GM12878 (cell line): Measurements from ENCODE around the gene SNRNP200. TPM values are rescaled to one million over a fixed set of nuclear protein-coding genes. Genes with fewer than 3 reads are reported as not detected.

ENCODE experiments used
- ATAC-seq: fragments of 200-7000 bp; cut with Tn5 transposase; 3 replicates; pipeline ENCODE4 v1.9.1; 2020; ENCODE audit warnings: mild to moderate bottlenecking, moderate library complexity
- BruUV-seq: library from RNA; stranded (reverse); fragments of 400-500 nt; replicated peaks from 2 replicates; lab custom pipeline; 2021; lab: Mats Ljungman, UMichigan
- CTCF ChIA-PET: fragments of 300-600 bp; sonication (Branson Sonifier 250); formaldehyde crosslinking; extraction: SDS; loops from one replicate; lab custom pipeline; 2021; ENCODE audit warnings: inconsistent platforms; lab: Yijun Ruan, JAX
- POLR2A ChIA-PET: fragments of 350-600 bp; formaldehyde crosslinking; extraction: SDS; loops from one replicate; lab custom pipeline; 2021; ENCODE audit warnings: inconsistent platforms; lab: Charles Lee
- RAD21 ChIA-PET: fragments of 300-600 bp; sonication (Branson Sonifier 250); formaldehyde crosslinking; loops from one replicate; lab custom pipeline; 2023; ENCODE audit warnings: antibody characterized with exemption; ENCODE audit not compliant: unreplicated experiment; lab: Charles Lee
- SMC1A ChIA-PET: fragments of 300-600 bp; sonication (Branson Sonifier 250); formaldehyde crosslinking; loops from one replicate; lab custom pipeline; 2023; ENCODE audit not compliant: unreplicated experiment, uncharacterized antibody; lab: Charles Lee
- DNase-seq: peaks from one replicate; pipeline ENCODE4 v3.0.0-alpha.2; 2011; ENCODE audit warnings: low read depth, low spot score
- FAIRE-seq: peaks from 3 replicates; lab custom pipeline; 2011; peaks lifted over from hg19 to GRCh38; lab: Jason Lieb, UNC
- H2AFZ ChIP-seq: 2 replicates; pipeline ENCODE4 v1.6.0; 2011; ENCODE audit warnings: low read depth, low read length, control low read depth; ENCODE audit not compliant: control insufficient read depth
- H3K27ac ChIP-seq: 2 replicates; pipeline ENCODE4 v1.5.1; 2011; ENCODE audit warnings: control low read depth; ENCODE audit not compliant: control insufficient read depth, insufficient read depth
- H3K27me3 ChIP-seq, 2 experiments: replicated peaks in 1 of 2; 2 replicates each; pipeline versions ENCODE4 v1.6.0 to v1.6.1; 2011; ENCODE audit warnings: low read length in 1 of 2; ENCODE audit not compliant: control insufficient read depth in 2 of 2, insufficient read depth in 2 of 2
- H3K36me3 ChIP-seq, 2 experiments: 2 replicates each; pipeline ENCODE4 v1.5.1; 2011; ENCODE audit warnings: low read length in 1 of 2; ENCODE audit not compliant: control insufficient read depth in 2 of 2, insufficient read depth in 2 of 2
- H3K4me1 ChIP-seq: 2 replicates; pipeline ENCODE4 v1.6.1; 2011; ENCODE audit warnings: mild to moderate bottlenecking, low read length, moderate library complexity, mixed read lengths; ENCODE audit not compliant: control insufficient read depth, insufficient read depth
- H3K4me2 ChIP-seq: 2 replicates; pipeline ENCODE4 v1.6.0; 2011; ENCODE audit warnings: control low read depth; ENCODE audit not compliant: control insufficient read depth, insufficient read depth
- H3K4me3 ChIP-seq: fragments of 200-600 bp; sonication (generic); 2 replicates; pipeline ENCODE4 v1.5.1; 2016
- H3K79me2 ChIP-seq: 2 replicates; pipeline ENCODE4 v1.6.0; 2011; ENCODE audit warnings: low read length; ENCODE audit not compliant: control insufficient read depth, insufficient read depth
- H3K9ac ChIP-seq: 2 replicates; pipeline ENCODE4 v1.8.0; 2011; ENCODE audit warnings: low read length, control low read depth, mixed read lengths; ENCODE audit not compliant: control insufficient read depth, insufficient read depth
- H3K9me3 ChIP-seq: replicated peaks from 3 replicates; pipeline ENCODE4 v1.5.1; 2011; ENCODE audit warnings: mild to moderate bottlenecking, low read length; ENCODE audit not compliant: control insufficient read depth, insufficient read depth
- H4K20me1 ChIP-seq: 2 replicates; pipeline ENCODE4 v1.6.0; 2011; ENCODE audit not compliant: control insufficient read depth, insufficient read depth
- CEBPB ChIP-seq, 2 experiments: fragments of 150-350 bp in 1 of 2; IDR thresholded peaks; 2 replicates each; pipeline ENCODE4 v1.6.1; 2012 to 2014; ENCODE audit warnings: low read depth in 2 of 2, low read length in 2 of 2, borderline replicate concordance in 1 of 2, inconsistent platforms in 1 of 2
- HDAC6 ChIP-seq: fragments of 200-600 bp; sonication (generic); IDR thresholded peaks from one replicate; pipeline ENCODE4 v1.8.0; 2017; ENCODE audit warnings: antibody characterized with exemption; ENCODE audit not compliant: unreplicated experiment
- JUND ChIP-seq: IDR thresholded peaks from 2 replicates; pipeline ENCODE4 v1.6.1; 2012; ENCODE audit warnings: low read depth, mild to moderate bottlenecking, low read length, improper control_type of control experiment, moderate library complexity
- MYB ChIP-seq: fragments of 150-350 bp; IDR thresholded peaks from 2 replicates; pipeline ENCODE4 v1.6.1; 2014; ENCODE audit warnings: mild to moderate bottlenecking, low read depth, low read length, borderline replicate concordance
- RBBP5 ChIP-seq: fragments of 200-600 bp; sonication (generic); conservative IDR thresholded peaks from 2 replicates; pipeline ENCODE4 v1.6.1; 2016
- RCOR1 ChIP-seq: conservative IDR thresholded peaks from 2 replicates; pipeline ENCODE4 v1.6.1; 2012; ENCODE audit warnings: low read depth, low read length, improper control_type of control experiment
- RELA ChIP-seq: fragments of 450-650 bp; IDR thresholded peaks from 2 replicates; pipeline ENCODE4 v1.8.0; 2014; ENCODE audit warnings: borderline replicate concordance; ENCODE audit not compliant: partially characterized antibody
- YY1 ChIP-seq: IDR thresholded peaks from 2 replicates; pipeline ENCODE4 v1.6.1; 2011; ENCODE audit warnings: low read depth, mild to moderate bottlenecking, low read length
- ZNF274 ChIP-seq: IDR thresholded peaks from one replicate; pipeline ENCODE4 v1.8.0; 2011; ENCODE audit not compliant: insufficient read length, insufficient read depth
- WGBS: methylation state at CpG from one replicate; pipeline ENCODE4 v1.1.6; 2016; ENCODE audit warnings: low lambda C conversion rate; ENCODE audit not compliant: insufficient replicate concordance, insufficient coverage; ENCODE audit errors: missing lambda C conversion rate; 5-methylcytosine and 5-hydroxymethylcytosine counted together
- in situ Hi-C: fragments of 300-500 bp; cut with MboI; formaldehyde crosslinking; loops from 9 replicates; pipeline ENCODE4 v1.14.3; 2018; ENCODE audit warnings: mixed read lengths
- intact Hi-C: fragments of 100-400 bp; cut with micrococcal nuclease; formaldehyde crosslinking; loops from one replicate; pipeline ENCODE4 v1.14.2; 2022; ENCODE audit not compliant: unreplicated experiment
- polyA plus RNA-seq, 11 experiments: library from polyadenylated mRNA; depleted of rRNA in 4 of 11; unstranded in 6 of 11; stranded (reverse) in 5 of 11; fragments of >200 nt; fragmentation: Nextera tagmentation in 4 of 11; fragmentation: Illumina TruSeq in 1 of 11; extraction: Ambion mirVana in 4 of 11; extraction: Trizol in 1 of 11; gene quantifications; 1 replicate in 1 of 11; 2 replicates in 10 of 11; pipeline versions ENCODE4 v1.2.1 to v1.2.3, GENCODE V29; 2011 to 2016; ENCODE audit warnings: inconsistent platforms in 2 of 11, missing spikeins in 2 of 11, low read depth in 1 of 11
- total RNA-seq, 4 experiments: library from RNA; depleted of rRNA in 3 of 4; stranded (reverse); fragments of >200 nt in 3 of 4; fragmentation: Illumina TruSeq in 1 of 4; extraction: Trizol in 1 of 4; gene quantifications; 2 replicates each; pipeline versions ENCODE4 v1.2.1 to v1.2.3, GENCODE V29; 2013 to 2021
- TF ChIP-seq, protein P1 (sequence below): fragments of 450-650 bp; IDR thresholded peaks from 2 replicates; pipeline ENCODE4 v1.6.1; 2017; ENCODE audit warnings: mild to moderate bottlenecking, moderate library complexity
- TF ChIP-seq, protein P2 (sequence below): fragments of 450-650 bp; IDR thresholded peaks from 2 replicates; pipeline ENCODE4 v1.6.1; 2016; ENCODE audit warnings: mild to moderate bottlenecking

The SNRNP200 gene
- total and polyA plus RNA-seq, 10 of the 15 experiments (the other 5 are each of a cell fraction or from before 2014, with no cell fraction given), result 59.2 to 176 (median 106) TPM

DNA sequence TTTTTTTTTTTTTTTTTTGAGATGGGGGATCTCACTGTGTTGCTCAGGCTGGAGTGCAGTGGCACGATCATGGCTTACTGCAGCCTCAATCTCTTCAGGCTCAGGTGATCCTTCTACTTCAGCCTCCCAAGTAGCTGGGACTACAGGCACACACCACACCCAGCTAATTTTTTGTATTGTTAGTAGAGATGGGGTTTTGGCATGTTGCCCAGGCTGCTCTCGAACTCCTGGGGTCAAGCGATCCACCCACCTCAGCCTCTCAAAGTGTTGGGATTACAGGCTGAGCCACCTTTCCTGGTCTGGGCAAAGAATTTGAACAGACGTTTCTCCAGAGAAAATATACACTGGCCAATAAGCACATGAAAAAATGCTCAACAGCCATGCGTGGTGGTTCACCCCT is 2.9 kb upstream of the SNRNP200 start:
- ChIA-PET SMC1A (interaction anchor here (0.6 to 1.5 kb wide), 3 partner anchors 12 to 217 kb away, joined by 3 to 5 read pairs (median 3); no protein-coding TSS in a partner anchor), POLR2A (interaction anchor here (1.5 kb wide), 1 partner anchor 29 kb away, joined by 4 read pairs; no protein-coding TSS in a partner anchor), CTCF (interaction anchor here (1.8 kb wide), 1 partner anchor 12 kb away, joined by 3 read pairs; no protein-coding TSS in a partner anchor), RAD21 (no interaction called here)
- no peak overlapping the region for H3K9ac ChIP-seq
- WGBS, result 96% methylated on average over 5 of the region's 5 CpGs
- peaks cover 0 to 2% of the 10 kb centered on the region in 2 experiments; a peak in 2 of 4 replicates for H3K36me3 ChIP-seq
- no peaks in the 10 kb centered on the region for H3K27me3 ChIP-seq
- in situ Hi-C loops (no loop called here), intact Hi-C loops (no loop called here)
- DNase-seq, result no peak
- no TSS peak for BruUV-seq
- H3K9me3 ChIP-seq, result no peaks in the 10 kb centered on the region
- no peak overlapping the region for H2AFZ ChIP-seq
- H3K4me2 ChIP-seq, result no peak overlapping the region
- H4K20me1 ChIP-seq, result no peaks in the 10 kb centered on the region
- no peak overlapping the region for H3K4me3 ChIP-seq
- no peak for TF ChIP-seq MYB
- TF ChIP-seq YY1, result no peak
- no peak for TF ChIP-seq RCOR1
- TF ChIP-seq, protein P1, sequence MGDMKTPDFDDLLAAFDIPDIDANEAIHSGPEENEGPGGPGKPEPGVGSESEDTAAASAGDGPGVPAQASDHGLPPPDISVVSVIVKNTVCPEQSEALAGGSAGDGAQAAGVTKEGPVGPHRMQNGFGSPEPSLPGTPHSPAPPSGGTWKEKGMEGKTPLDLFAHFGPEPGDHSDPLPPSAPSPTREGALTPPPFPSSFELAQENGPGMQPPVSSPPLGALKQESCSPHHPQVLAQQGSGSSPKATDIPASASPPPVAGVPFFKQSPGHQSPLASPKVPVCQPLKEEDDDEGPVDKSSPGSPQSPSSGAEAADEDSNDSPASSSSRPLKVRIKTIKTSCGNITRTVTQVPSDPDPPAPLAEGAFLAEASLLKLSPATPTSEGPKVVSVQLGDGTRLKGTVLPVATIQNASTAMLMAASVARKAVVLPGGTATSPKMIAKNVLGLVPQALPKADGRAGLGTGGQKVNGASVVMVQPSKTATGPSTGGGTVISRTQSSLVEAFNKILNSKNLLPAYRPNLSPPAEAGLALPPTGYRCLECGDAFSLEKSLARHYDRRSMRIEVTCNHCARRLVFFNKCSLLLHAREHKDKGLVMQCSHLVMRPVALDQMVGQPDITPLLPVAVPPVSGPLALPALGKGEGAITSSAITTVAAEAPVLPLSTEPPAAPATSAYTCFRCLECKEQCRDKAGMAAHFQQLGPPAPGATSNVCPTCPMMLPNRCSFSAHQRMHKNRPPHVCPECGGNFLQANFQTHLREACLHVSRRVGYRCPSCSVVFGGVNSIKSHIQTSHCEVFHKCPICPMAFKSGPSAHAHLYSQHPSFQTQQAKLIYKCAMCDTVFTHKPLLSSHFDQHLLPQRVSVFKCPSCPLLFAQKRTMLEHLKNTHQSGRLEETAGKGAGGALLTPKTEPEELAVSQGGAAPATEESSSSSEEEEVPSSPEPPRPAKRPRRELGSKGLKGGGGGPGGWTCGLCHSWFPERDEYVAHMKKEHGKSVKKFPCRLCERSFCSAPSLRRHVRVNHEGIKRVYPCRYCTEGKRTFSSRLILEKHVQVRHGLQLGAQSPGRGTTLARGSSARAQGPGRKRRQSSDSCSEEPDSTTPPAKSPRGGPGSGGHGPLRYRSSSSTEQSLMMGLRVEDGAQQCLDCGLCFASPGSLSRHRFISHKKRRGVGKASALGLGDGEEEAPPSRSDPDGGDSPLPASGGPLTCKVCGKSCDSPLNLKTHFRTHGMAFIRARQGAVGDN, result no peak
- TF ChIP-seq RELA, result no peak
- TF ChIP-seq JUND, result no peak
- TF ChIP-seq CEBPB (IDR thresholded peaks at IDR 0.05; ENCODE audit: borderline replicate concordance in 1 of 2, low read depth in 2 of 2, low read length in 2 of 2), result no peak
- no peak for TF ChIP-seq RBBP5
- TF ChIP-seq, protein P2, sequence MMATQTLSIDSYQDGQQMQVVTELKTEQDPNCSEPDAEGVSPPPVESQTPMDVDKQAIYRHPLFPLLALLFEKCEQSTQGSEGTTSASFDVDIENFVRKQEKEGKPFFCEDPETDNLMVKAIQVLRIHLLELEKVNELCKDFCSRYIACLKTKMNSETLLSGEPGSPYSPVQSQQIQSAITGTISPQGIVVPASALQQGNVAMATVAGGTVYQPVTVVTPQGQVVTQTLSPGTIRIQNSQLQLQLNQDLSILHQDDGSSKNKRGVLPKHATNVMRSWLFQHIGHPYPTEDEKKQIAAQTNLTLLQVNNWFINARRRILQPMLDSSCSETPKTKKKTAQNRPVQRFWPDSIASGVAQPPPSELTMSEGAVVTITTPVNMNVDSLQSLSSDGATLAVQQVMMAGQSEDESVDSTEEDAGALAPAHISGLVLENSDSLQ, result no peak
- TF ChIP-seq ZNF274, result no peak
- no peak for TF ChIP-seq HDAC6
- H3K27ac ChIP-seq, result no peak overlapping the region
- no peak for ATAC-seq
- FAIRE-seq, result no peak
- peaks cover 28% of the 10 kb centered on the region for H3K79me2 ChIP-seq
- H3K4me1 ChIP-seq, result peaks cover 5% of the 10 kb centered on the region
